Measurements from ENCODE around the gene NUP210. TPM values are rescaled to one million over a fixed set of nuclear protein-coding genes. Genes with fewer than 3 reads are reported as not detected.

The NUP210 gene
- total RNA-seq, 4 donors from 2014 or later: 3.2 to 9.1 (median 4.1) TPM

DNA sequence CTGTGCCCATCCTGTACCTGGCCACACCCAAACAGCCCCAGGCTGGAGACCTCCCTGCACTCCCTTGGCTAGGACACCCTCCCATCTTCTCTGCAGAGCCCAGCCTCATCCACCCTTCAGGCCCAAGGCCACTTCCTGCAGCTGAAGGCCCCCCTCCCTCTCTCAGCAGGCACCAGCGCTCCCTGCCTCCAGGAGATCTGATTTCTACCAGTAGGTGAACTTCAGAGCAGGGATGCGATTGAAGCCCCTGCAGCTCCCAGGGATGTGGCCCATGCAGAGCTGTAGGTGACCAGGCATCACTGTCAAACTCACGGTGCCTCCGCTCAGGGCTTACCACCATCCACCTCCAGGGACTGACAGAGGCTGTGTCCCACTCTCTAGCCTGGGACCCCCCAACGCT, 96.3 kb downstream of the NUP210 start:
- TF ChIP-seq CTCF (IDR thresholded peaks at IDR 0.05): no peak
- DNase-seq (ENCODE audit: low spot score): no peak
- ATAC-seq (ENCODE audit: low FRiP score): no peak

GRCh38 chr3:13322324-13322723, 97.8 kb downstream of the NUP210 start:
- TF ChIP-seq CTCF (IDR thresholded peaks at IDR 0.05): no peak
- DNase-seq (ENCODE audit: low spot score) (no peak), ATAC-seq (ENCODE audit: low FRiP score) (no peak)

DNA sequence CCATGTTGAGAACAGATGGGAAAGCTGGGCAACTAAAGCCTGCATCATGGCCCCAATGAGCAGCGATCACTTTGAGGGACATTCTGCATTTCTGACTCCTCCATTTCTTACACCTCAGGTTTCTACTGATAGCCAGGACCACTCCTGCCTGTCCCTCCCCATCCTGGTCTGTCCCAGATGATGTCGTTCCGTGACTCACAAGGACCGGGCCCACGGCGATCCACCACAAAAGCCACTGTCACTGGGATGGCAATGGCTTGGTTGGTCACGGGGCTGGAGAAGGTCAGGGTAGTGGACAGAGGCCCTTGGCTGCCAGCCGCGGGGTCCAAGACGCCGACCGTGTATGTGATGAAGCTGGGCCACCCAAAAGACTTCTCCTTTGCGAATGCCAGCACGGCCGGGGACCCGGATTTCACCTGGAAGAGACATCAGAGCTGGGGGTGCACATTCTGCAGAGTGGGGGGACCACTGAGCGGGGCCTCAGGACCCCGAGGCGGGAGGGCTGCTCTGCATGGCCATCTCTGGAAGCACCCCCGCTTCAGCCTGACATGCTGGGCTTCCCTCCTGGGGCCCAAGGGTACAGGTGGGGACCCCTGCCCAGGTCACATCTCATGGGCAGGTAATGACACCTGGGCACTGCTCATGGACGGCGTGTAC, 100.4 kb downstream of the NUP210 start:
- no peak for TF ChIP-seq CTCF (IDR thresholded peaks at IDR 0.05)
- ATAC-seq (ENCODE audit: low FRiP score): no peak
- DNase-seq (ENCODE audit: low spot score): no peak

GRCh38 chr3:13318626-13319470, 101.3 kb downstream of the NUP210 start:
- ATAC-seq (ENCODE audit: low FRiP score) (no peak), DNase-seq (ENCODE audit: low spot score) (no peak)
- no peak for TF ChIP-seq CTCF (IDR thresholded peaks at IDR 0.05)

- ATAC-seq (ENCODE audit: low FRiP score): no peak
- TF ChIP-seq CTCF (IDR thresholded peaks at IDR 0.05): no peak
- no peak for DNase-seq (ENCODE audit: low spot score)
These were observed 102.4 kb downstream of the NUP210 start for GRCh38 chr3:13317596-13318320.

DNA sequence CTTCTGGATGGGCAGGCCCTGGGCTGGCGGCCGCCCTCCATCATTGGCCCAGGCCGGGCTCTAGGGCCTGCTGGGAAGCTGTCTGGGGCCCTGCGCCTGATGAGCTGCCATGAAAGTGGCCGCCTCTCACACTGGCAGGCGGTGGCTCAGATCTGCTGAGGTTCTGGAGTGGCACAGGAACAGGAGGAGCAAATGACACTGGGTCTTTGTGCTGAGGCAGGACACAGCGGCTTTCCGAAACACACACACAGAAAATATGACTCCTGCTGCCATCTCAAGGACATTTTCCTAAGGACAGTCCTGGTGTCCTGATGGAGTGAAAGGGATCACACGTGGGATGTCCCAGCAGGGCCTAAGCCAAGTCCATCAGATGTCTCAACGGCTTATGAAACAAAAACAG, 103.5 kb downstream of the NUP210 start:
- DNase-seq (ENCODE audit: low spot score): no peak
- no peak for ATAC-seq (ENCODE audit: low FRiP score)
- TF ChIP-seq CTCF (IDR thresholded peaks at IDR 0.05): no peak
